ENCODE results near the gene NHLRC3.
"Not testable (repeated sequence)": the region's sequence is repeated elsewhere in the genome, so short reads cannot be mapped to it uniquely, and the experiment has no call there.

The NHLRC3 gene, protein sequence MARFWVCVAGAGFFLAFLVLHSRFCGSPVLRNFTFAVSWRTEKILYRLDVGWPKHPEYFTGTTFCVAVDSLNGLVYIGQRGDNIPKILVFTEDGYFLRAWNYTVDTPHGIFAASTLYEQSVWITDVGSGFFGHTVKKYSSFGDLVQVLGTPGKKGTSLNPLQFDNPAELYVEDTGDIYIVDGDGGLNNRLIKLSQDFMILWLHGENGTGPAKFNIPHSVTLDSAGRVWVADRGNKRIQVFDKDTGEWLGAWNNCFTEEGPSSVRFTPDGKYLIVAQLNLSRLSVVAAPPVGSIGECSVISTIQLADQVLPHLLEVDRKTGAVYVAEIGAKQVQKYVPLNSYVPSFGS

GRCh38 chr13:39037880-39038568 lies at the start of gene NHLRC3, which contains the start of gene PROSER1:
NHLRC3 (plus strand) TSS chr13:39038456; CDS start chr13:39038640, 184 bp downstream.
PROSER1 (minus strand) TSS chr13:39038089; CDS start chr13:39037242, 847 bp downstream.
- H3K27me3 Mint-ChIP-seq: no peaks in the 10 kb centered on the region
- no peaks in the 10 kb centered on the region for H3K36me3 Mint-ChIP-seq
- no peaks in the 10 kb centered on the region for H3K9me3 Mint-ChIP-seq (ENCODE audit: low read depth)
- H3K27ac Mint-ChIP-seq: peak within 1 kb of the TSS; percentile 99
- H3K4me3 Mint-ChIP-seq: peak within 1 kb of the TSS; percentile 99
- peaks cover 53% of the 10 kb centered on the region for H3K4me1 Mint-ChIP-seq (ENCODE audit: low read depth)

- Mint-ChIP-seq H3K4me1 (ENCODE audit: low read depth) (no peaks in the 10 kb centered on the region), H3K27me3 (no peaks in the 10 kb centered on the region), H3K27ac (no peak within 1 kb of the TSS), H3K36me3 (no peaks in the 10 kb centered on the region), H3K4me3 (no peak within 1 kb of the TSS), H3K9me3 (ENCODE audit: low read depth) (no peaks in the 10 kb centered on the region)
Measured at GRCh38 chr13:38990693-38991092, 47.6 kb upstream of the NHLRC3 start, which contains the start of gene STOML3. STOML3 (minus strand) TSS chr13:38990831; CDS start chr13:38990721, 110 bp downstream.

DNA sequence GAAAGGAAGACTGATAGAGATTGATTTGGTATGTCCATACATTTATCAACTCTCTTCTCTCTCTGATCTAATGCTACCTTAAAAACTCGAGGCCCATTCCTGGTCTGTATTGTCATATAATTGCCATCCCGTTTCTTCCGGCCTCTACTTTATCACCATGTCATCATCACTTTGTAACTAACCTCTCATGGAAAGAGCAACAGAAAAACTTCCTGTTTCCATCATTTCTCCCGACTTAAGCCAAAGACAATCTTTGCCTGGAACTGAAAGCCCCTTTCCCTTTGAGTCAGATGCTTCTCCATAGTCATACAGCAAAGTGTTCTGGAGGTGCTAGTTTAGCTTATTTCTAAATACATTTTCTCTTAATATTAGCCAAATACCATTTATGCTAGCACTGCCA lies 44.9 kb upstream of the NHLRC3 start:
- no peak overlapping the region for H3K27ac Mint-ChIP-seq
- H3K36me3 Mint-ChIP-seq: no peaks in the 10 kb centered on the region
- no peaks in the 10 kb centered on the region for H3K4me1 Mint-ChIP-seq (ENCODE audit: low read depth)
- no peaks in the 10 kb centered on the region for H3K27me3 Mint-ChIP-seq
- H3K9me3 Mint-ChIP-seq (ENCODE audit: low read depth): no peaks in the 10 kb centered on the region
- no peak overlapping the region for H3K4me3 Mint-ChIP-seq

DNA sequence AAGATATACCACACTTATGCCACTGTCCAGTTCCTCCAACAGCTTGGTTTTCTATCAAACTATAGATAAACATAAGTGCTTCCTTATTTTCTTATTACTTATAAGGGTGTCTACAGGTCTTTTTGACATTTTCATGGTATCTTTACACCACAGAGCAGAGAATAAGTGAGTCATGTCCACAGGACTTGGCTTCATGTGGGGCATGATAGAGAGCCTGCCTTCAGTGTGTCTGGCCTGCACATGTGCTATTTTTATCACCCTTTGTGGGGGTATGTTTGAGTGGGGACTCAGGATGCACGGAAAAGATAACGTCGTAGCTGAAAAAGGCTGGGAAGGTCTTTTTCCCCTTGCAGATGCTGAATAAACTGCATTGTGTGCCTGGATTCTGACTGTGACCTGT lies 39.5 kb upstream of the NHLRC3 start:
- Mint-ChIP-seq H3K36me3 (no peaks in the 10 kb centered on the region), H3K27me3 (no peaks in the 10 kb centered on the region), H3K9me3 (ENCODE audit: low read depth) (no peaks in the 10 kb centered on the region), H3K27ac (no peak overlapping the region), H3K4me1 (ENCODE audit: low read depth) (no peaks in the 10 kb centered on the region), H3K4me3 (no peak overlapping the region)

DNA sequence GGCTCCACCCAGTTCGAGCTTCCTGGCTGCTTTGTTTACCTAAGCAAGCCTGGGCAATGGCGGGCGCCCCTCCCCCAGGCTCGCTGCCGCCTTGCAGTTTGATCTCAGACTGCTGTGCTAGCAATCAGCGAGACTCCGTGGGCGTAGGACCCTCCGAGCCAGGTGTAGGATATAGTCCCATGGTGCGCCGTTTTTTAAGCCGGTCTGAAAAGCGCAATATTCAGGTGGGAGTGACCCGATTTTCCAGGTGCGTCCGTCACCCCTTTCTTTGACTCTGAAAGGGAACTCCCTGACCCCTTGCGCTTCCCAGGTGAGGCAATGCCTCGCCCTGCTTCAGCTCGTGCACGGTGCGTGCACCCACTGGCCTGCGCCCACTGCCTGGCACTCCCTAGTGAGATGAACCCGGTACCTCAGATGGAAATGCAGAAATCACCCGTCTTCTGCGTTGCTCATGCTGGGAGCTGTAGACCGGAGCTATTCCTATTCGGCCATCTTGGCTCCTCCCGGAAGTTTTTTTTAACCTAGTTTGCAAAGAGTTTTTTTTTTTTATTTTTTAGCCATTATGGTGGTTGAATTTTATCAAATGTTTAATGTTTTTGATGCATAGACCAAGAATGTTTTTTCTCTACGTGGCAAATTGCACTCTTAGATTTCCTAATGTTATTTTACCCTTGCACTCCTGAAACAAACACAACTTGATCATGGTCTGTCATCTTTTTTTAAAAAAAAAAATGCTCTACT lies 31.7 kb upstream of the NHLRC3 start:
- not testable (repeated sequence) for H3K4me1 Mint-ChIP-seq (ENCODE audit: low read depth); H3K36me3 Mint-ChIP-seq; H3K4me3 Mint-ChIP-seq; H3K9me3 Mint-ChIP-seq (ENCODE audit: low read depth); H3K27me3 Mint-ChIP-seq; H3K27ac Mint-ChIP-seq

GRCh38 chr13:39012608-39013007 lies 25.6 kb upstream of the NHLRC3 start:
- Mint-ChIP-seq H3K4me3 (no peak overlapping the region), H3K27me3 (no peaks in the 10 kb centered on the region), H3K4me1 (ENCODE audit: low read depth) (peaks cover 2% of the 10 kb centered on the region), H3K9me3 (ENCODE audit: low read depth) (no peaks in the 10 kb centered on the region), H3K36me3 (peaks cover 25% of the 10 kb centered on the region), H3K27ac (no peak overlapping the region)

GRCh38 chr13:39013462-39013861 lies 24.8 kb upstream of the NHLRC3 start:
- Mint-ChIP-seq H3K4me1 (ENCODE audit: low read depth) (peaks cover 2% of the 10 kb centered on the region), H3K9me3 (ENCODE audit: low read depth) (no peaks in the 10 kb centered on the region), H3K36me3 (peaks cover 25% of the 10 kb centered on the region), H3K27ac (no peak overlapping the region), H3K27me3 (no peaks in the 10 kb centered on the region), H3K4me3 (no peak overlapping the region)

- Mint-ChIP-seq H3K27me3 (no peaks in the 10 kb centered on the region), H3K9me3 (ENCODE audit: low read depth) (no peaks in the 10 kb centered on the region), H3K27ac (no peak overlapping the region), H3K4me3 (no peak overlapping the region), H3K4me1 (ENCODE audit: low read depth) (peaks cover 2% of the 10 kb centered on the region), H3K36me3 (peaks cover 23% of the 10 kb centered on the region)
Measured at GRCh38 chr13:39016087-39016486, 22.2 kb upstream of the NHLRC3 start.

DNA sequence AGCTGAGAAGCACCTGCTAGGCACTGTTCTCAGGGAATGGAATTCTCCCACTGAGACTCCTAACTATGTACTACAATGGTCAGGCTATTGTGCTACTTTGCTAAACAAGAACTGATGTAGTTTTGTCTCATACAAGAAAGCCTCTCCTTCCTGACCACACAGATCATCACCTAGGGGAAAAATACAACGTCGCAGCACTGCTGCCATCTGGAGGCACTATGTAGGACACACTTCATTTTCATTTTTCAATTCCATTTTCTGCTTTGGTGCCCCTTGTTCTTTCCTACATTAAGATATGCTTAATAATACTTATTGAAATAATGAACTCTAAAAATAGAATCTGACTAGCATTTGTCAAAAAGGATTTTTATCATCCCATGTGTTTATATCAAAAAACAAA lies 21.5 kb upstream of the NHLRC3 start:
- no peak overlapping the region for H3K4me3 Mint-ChIP-seq
- peaks cover 2% of the 10 kb centered on the region for H3K4me1 Mint-ChIP-seq (ENCODE audit: low read depth)
- peak overlapping the region; percentile 41 for H3K27ac Mint-ChIP-seq
- no peaks in the 10 kb centered on the region for H3K27me3 Mint-ChIP-seq
- peaks cover 21% of the 10 kb centered on the region for H3K36me3 Mint-ChIP-seq
- no peaks in the 10 kb centered on the region for H3K9me3 Mint-ChIP-seq (ENCODE audit: low read depth)

- H3K27me3 Mint-ChIP-seq: no peaks in the 10 kb centered on the region
- H3K4me1 Mint-ChIP-seq (ENCODE audit: low read depth): peaks cover 2% of the 10 kb centered on the region
- no peaks in the 10 kb centered on the region for H3K9me3 Mint-ChIP-seq (ENCODE audit: low read depth)
- peaks cover 9% of the 10 kb centered on the region for H3K36me3 Mint-ChIP-seq
- H3K27ac Mint-ChIP-seq: no peak overlapping the region
- no peak overlapping the region for H3K4me3 Mint-ChIP-seq
Measured at GRCh38 chr13:39020853-39021462, 17.3 kb upstream of the NHLRC3 start.

DNA sequence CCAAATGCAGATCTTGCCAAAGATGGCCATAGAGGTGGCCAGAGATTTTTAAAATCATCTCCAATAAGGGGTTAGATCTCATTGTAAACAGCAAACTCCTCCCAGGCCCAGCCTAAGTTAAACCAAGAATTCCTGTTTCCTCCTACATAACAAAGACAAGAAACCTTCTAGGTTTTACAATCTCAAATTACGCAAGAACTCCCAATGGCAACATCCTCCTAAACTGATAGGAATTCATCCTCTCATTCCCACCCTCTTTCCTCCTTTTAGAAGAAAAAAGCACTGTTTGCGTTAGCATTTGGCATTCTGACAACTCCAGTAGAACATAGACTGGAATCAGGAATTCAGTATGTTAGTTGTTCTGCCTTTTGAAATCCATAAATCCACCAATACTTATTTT lies 14.9 kb upstream of the NHLRC3 start:
- Mint-ChIP-seq H3K4me1 (ENCODE audit: low read depth) (no peaks in the 10 kb centered on the region), H3K27ac (no peak overlapping the region), H3K9me3 (ENCODE audit: low read depth) (no peaks in the 10 kb centered on the region), H3K36me3 (peaks cover 14% of the 10 kb centered on the region), H3K27me3 (no peaks in the 10 kb centered on the region), H3K4me3 (no peak overlapping the region)

DNA sequence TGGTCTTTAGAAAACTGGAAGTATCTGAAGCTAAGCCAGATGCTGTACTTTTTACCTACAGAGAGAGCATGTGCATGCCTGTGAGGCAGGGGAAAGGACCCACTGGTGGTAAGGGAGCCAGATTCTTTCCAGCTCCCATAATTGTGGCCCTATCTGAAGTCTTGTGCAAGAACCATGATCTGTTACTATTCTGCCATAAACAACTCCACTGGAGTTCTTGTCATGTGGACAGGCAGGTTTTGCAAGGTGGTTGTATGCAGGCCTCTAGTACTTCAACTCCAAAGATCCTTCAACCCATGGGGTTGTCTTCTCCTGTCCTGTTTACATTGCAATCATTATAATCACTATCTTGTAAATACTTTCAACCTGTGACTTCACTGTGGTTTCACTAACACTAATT lies 14.5 kb upstream of the NHLRC3 start:
- Mint-ChIP-seq H3K4me3 (no peak overlapping the region), H3K4me1 (ENCODE audit: low read depth) (no peaks in the 10 kb centered on the region), H3K36me3 (peaks cover 14% of the 10 kb centered on the region), H3K27ac (no peak overlapping the region), H3K27me3 (no peaks in the 10 kb centered on the region), H3K9me3 (ENCODE audit: low read depth) (no peaks in the 10 kb centered on the region)

DNA sequence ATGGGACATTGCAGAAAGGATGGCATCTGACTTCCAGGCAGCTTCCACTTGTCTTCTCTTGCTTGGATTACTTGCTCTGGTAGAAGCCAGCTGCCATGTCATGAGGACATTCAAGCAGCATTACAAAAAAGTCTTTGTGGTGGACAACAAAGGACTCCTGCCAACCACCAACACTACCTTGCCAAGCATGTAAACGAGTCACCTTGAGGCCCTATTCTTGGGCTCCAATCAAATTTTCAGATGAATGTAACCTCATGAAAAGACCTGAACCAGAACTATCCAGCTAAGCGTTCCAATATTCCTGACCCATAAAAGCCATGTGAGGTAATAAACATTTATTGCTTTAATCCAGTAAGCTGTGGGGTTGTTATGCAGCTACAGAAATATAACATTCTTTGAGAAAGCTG lies 12.8 kb upstream of the NHLRC3 start:
- H3K27me3 Mint-ChIP-seq: no peaks in the 10 kb centered on the region
- no peaks in the 10 kb centered on the region for H3K4me1 Mint-ChIP-seq (ENCODE audit: low read depth)
- no peak overlapping the region for H3K27ac Mint-ChIP-seq
- H3K4me3 Mint-ChIP-seq: no peak overlapping the region
- H3K36me3 Mint-ChIP-seq: peaks cover 12% of the 10 kb centered on the region
- no peaks in the 10 kb centered on the region for H3K9me3 Mint-ChIP-seq (ENCODE audit: low read depth)

GRCh38 chr13:39032150-39032549 lies 6.1 kb upstream of the NHLRC3 start:
- Mint-ChIP-seq H3K4me1 (ENCODE audit: low read depth) (peaks cover 38% of the 10 kb centered on the region), H3K27me3 (no peaks in the 10 kb centered on the region), H3K27ac (no peak overlapping the region), H3K36me3 (peaks cover 6% of the 10 kb centered on the region), H3K9me3 (ENCODE audit: low read depth) (no peaks in the 10 kb centered on the region), H3K4me3 (no peak overlapping the region)

DNA sequence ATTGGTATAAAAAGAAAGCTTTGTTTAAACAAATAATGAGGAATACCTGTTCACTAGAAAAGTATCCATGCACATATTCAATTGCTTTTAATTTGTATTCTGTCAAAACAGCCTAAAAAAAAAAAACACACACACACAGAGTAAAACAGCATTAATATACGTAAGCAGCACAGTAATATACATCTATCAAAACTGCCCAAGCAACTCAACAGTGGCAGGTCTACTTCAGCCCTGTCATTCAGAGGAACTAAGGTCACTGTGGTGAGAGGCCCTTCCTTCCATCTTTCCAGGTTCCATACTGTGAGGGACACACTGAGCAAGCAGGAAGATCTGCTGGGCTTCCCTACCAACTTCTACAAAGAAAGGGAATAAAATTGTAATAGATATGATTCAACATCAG lies 4.2 kb upstream of the NHLRC3 start:
- H3K4me3 Mint-ChIP-seq: peak overlapping the region; percentile 54
- H3K36me3 Mint-ChIP-seq: no peaks in the 10 kb centered on the region
- peaks cover 42% of the 10 kb centered on the region for H3K4me1 Mint-ChIP-seq (ENCODE audit: low read depth)
- no peaks in the 10 kb centered on the region for H3K27me3 Mint-ChIP-seq
- H3K9me3 Mint-ChIP-seq (ENCODE audit: low read depth): no peaks in the 10 kb centered on the region
- H3K27ac Mint-ChIP-seq: no peak overlapping the region

Data from activated naive CD8-positive, alpha-beta T cell (primary cell).